GM10266 (cell line): ENCODE results near the gene HMGXB4.

Source experiments
- DNase-seq: peaks from one replicate; pipeline ENCODE4 v3.0.0; 2012; ENCODE audit errors: extremely low spot score
- CTCF ChIP-seq: IDR thresholded peaks from 2 replicates; pipeline ENCODE4 v1.5.1; 2012; ENCODE audit warnings: mild to moderate bottlenecking, low read depth; ENCODE audit not compliant: control insufficient read depth, insufficient read depth; ENCODE audit errors: missing control alignments

The HMGXB4 gene

GRCh38 chr22:35258191-35258988 lies 1.1 kb downstream of the HMGXB4 start:
- no peak for TF ChIP-seq CTCF
- DNase-seq: no peak

GRCh38 chr22:35264986-35265385 lies 7.7 kb downstream of the HMGXB4 start:
- DNase-seq: no peak
- no peak for TF ChIP-seq CTCF

- TF ChIP-seq CTCF: no peak
- no peak for DNase-seq
These were observed 9.0 kb downstream of the HMGXB4 start for GRCh38 chr22:35266277-35266676.

GRCh38 chr22:35269630-35270029 lies 12.3 kb downstream of the HMGXB4 start:
- DNase-seq: no peak
- TF ChIP-seq CTCF: no peak

GRCh38 chr22:35274154-35274871 lies 17.0 kb downstream of the HMGXB4 start:
- no peak for DNase-seq
- TF ChIP-seq CTCF: no peak

GRCh38 chr22:35275580-35275979 lies 18.3 kb downstream of the HMGXB4 start:
- DNase-seq: no peak
- TF ChIP-seq CTCF: no peak

- TF ChIP-seq CTCF: no peak
- DNase-seq: no peak
These were observed 18.7 kb downstream of the HMGXB4 start for GRCh38 chr22:35276019-35276418.
